Retinal pigment epithelial cell (primary cell): ENCODE data around the gene NKPD1.
A peak's percentile ranks its signal among the peaks of the same experiment; 100 is the strongest.
"Not testable (repeated sequence)": the region's sequence is repeated elsewhere in the genome, so short reads cannot be mapped to it uniquely, and the experiment has no call there.

Experiments
- DNase-seq: peaks from one replicate; pipeline ENCODE4 v3.0.0-alpha.2; 2010; ENCODE audit warnings: low read depth
- H3K4me3 ChIP-seq: 2 replicates; pipeline ENCODE4 v1.5.1; 2011; ENCODE audit warnings: mild to moderate bottlenecking, low read length, control low read depth, moderate library complexity
- TF ChIP-seq, protein P1 (sequence below): conservative IDR thresholded peaks from 2 replicates; pipeline ENCODE4 v1.5.1; 2011; ENCODE audit warnings: low read depth, low read length, control low read depth, inconsistent platforms

NKPD1 gene

DNA sequence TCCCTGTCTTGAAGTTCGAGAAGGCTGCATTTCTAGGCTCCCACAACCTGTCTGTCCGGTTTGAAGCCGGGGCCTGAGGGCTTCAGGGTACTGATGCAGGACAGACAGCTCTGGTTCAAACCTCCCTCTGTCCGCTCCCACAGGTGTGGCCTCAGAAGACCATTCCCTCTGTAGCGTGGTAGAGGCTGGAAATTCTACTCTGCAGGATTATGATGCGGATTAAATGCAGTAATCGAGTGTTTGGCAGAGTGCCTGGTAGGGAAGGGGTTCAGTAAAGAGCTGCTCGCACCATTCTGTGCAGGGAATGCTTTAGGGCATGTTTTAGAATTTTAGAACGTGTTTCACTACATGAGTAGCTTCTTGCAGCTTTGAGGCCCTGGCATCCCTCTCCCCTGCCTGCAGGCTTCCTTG, 37.3 kb downstream of the NKPD1 start:
- TF ChIP-seq, protein P1, sequence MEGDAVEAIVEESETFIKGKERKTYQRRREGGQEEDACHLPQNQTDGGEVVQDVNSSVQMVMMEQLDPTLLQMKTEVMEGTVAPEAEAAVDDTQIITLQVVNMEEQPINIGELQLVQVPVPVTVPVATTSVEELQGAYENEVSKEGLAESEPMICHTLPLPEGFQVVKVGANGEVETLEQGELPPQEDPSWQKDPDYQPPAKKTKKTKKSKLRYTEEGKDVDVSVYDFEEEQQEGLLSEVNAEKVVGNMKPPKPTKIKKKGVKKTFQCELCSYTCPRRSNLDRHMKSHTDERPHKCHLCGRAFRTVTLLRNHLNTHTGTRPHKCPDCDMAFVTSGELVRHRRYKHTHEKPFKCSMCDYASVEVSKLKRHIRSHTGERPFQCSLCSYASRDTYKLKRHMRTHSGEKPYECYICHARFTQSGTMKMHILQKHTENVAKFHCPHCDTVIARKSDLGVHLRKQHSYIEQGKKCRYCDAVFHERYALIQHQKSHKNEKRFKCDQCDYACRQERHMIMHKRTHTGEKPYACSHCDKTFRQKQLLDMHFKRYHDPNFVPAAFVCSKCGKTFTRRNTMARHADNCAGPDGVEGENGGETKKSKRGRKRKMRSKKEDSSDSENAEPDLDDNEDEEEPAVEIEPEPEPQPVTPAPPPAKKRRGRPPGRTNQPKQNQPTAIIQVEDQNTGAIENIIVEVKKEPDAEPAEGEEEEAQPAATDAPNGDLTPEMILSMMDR, result no peak
- no peak overlapping the region for H3K4me3 ChIP-seq
- DNase-seq, result peak; percentile 77

GRCh38 chr19:45122832-45123231, 38.0 kb downstream of the NKPD1 start:
- no peak for DNase-seq
- H3K4me3 ChIP-seq, result no peak overlapping the region
- TF ChIP-seq, protein P1, result no peak

DNA sequence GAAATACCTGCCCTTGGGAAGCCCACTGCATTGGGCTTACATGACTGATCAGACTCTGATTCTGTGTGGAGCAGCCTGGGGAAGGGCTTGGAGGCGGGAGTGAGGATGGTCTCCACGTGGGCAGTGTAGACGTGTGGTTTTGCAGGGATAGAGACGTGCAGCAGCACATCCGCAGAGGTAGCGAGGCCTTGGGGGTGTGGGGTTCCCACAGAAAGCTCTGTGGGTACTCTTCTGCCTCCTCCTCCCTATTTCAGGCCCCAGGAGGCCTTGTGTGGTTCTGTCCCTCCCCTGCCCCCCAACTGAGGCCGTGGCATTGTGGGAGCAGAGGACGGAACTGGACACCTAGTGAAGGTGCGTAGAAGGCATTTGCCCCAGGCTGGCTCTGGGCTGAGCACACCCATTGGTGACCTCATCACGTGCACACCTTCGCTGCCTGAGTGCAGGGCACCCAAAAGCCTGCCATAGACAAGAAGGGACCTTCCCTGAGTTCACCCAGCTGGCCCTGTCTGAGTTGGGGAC, 38.9 kb downstream of the NKPD1 start:
- TF ChIP-seq, protein P1, result no peak
- no peak for DNase-seq
- H3K4me3 ChIP-seq, result no peak overlapping the region

DNA sequence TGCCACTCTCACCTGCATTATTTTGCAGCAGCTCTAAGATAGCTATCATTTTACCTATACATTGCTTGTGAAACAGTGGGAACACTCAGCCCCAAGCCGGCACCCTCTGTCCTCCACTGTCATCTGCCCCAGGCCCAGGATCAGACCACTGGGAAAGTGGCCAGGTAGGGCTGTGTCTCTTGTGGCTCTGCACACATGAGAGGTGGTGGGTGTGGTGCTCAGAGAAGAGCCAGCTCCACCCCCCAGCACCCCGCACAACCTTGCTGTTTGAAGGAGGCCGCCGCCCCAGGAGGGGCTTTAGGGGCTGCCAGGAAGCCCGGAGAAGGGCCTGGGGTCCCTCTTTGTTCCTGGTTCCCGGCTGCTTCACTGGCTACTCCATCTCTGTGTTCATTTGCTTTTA, 41.2 kb downstream of the NKPD1 start:
- no peak for DNase-seq
- TF ChIP-seq, protein P1, result no peak
- H3K4me3 ChIP-seq, result no peak overlapping the region

DNA sequence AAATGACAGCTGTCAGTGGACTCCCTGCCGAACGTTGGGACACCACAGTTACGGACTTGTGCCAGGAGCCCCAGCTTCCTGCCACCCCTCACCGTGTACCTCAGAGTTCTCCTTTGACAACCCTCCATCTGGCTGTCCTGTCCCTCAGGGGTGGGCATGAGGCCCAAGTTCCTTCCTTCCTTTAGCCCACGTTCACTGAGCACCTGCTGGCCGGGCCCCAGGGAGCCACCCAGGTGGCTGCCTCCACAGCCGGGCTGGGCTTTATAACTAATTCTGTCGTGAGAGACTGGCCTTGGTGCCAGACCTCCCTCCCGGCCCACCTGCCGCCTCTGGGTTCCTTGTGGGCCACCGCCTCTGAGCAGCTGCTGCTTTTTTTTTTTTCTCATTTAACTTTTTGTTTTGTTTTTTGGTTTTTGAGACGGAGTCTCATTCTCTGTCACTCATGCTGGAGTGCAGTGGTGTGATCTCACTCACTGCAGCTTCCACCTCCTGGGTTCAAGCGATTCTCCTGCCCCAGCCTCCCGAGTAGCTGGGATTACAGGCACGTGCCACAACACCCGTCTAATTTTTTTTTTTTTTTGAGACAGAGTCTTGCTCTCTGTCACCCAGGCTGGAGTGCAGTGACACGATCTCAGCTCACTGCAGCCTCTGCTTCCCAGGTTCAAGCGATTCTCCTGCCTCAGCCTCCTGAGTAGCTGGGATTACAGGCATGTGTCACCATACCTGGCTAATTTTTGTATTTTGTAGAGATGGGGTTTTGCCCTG, 42.0 kb downstream of the NKPD1 start:
- not testable (repeated sequence) for H3K4me3 ChIP-seq, DNase-seq

DNA sequence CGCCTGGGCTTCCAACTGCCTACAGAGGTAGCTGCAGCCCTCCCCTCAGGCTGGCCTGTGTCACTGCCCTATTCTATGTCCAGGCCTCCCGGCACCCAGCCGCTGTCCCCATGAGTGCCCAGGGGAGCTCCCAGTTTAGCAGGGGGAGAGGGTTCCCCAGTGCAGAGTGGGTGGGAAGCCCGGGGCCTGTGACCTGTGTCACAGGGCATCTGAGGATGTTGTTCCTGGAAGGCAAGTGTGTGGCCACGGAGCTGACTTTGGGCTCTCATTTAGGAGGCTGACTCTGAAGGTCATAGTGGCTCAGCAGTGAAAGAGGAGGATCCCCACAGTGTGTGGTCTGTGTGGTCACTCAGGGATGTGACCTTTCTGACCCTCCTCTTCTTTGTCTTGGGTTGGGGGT, 42.7 kb downstream of the NKPD1 start:
- TF ChIP-seq, protein P1, result no peak
- no peak for DNase-seq
- no peak overlapping the region for H3K4me3 ChIP-seq

- no peak for DNase-seq
- TF ChIP-seq, protein P1, result no peak
- H3K4me3 ChIP-seq, result no peak overlapping the region
Measured at GRCh38 chr19:45117671-45118070, 43.1 kb downstream of the NKPD1 start.
